Measurements from ENCODE around the gene PTRH1. TPM values are rescaled to one million over a fixed set of nuclear protein-coding genes. Genes with fewer than 3 reads are reported as not detected.

Gene PTRH1
- total and polyA plus RNA-seq, 2 experiments from 2014 or later: 23.7 to 27.5 TPM

DNA sequence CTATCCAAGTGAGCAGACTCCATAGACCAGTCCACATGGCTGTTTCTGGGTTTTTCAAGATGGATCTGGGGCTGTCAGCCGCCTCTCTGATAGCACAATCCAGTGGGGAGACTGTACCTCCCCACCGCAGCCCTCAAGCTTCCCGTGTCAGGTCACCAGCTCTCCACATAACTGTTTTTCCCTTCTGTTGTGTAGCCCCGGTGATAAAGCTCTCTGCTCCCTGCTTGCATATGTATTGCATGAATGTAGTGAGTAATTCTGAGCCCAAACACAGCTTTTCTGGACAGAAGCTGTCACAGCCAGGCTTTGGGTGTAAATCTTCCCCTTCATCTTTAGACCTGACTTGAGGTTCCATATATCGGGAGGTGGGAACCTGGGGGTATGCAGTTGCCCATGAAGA lies 31.7 kb downstream of the PTRH1 start:
- H3K4me1 ChIP-seq (ENCODE audit: low read depth): no peaks in the 10 kb centered on the region
- peak in 1 of 2 donors; percentile 29 for DNase-seq (ENCODE audit: low read depth in 1 of 2, low spot score in 1 of 2)
- peaks cover 7% of the 10 kb centered on the region for H3K36me3 ChIP-seq

DNA sequence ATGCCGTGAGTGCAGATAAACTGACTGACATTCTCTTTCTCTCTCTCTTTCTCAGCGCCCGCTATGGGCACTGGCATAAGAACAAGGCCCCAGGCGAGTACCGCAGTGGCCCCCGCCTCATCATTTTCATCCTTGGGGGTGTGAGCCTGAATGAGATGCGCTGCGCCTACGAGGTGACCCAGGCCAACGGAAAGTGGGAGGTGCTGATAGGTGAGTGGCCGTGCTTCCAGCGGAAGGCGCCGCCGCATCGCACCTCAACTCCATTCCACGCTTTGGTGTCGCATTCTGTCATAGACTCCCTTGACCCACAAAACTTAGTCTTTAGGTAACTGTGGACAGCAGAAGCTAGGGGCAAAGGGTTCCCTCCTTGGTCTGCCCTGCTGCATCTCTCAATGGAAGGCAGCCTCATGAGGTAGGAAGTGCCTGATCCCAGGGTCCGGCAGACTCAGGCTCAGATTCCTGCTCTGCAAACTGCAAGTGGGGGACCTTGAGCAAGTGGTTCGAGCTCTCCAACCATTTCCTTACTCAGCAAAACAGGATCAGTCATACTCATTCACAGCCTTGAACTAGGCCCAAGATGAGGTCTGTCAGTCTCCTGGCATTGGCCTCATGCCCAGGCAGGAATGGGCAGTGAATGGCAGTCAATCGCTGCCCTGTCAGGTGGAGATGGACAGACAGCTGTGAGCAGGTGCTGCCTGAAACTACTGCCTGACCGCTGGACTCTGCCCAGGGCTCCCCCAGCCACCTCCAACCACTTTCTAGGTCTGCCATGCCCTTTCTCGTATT lies 32.9 kb downstream of the PTRH1 start:
- H3K27ac ChIP-seq: no peak overlapping the region
- peaks cover 10% of the 10 kb centered on the region for H3K36me3 ChIP-seq
- TF ChIP-seq, protein P1, sequence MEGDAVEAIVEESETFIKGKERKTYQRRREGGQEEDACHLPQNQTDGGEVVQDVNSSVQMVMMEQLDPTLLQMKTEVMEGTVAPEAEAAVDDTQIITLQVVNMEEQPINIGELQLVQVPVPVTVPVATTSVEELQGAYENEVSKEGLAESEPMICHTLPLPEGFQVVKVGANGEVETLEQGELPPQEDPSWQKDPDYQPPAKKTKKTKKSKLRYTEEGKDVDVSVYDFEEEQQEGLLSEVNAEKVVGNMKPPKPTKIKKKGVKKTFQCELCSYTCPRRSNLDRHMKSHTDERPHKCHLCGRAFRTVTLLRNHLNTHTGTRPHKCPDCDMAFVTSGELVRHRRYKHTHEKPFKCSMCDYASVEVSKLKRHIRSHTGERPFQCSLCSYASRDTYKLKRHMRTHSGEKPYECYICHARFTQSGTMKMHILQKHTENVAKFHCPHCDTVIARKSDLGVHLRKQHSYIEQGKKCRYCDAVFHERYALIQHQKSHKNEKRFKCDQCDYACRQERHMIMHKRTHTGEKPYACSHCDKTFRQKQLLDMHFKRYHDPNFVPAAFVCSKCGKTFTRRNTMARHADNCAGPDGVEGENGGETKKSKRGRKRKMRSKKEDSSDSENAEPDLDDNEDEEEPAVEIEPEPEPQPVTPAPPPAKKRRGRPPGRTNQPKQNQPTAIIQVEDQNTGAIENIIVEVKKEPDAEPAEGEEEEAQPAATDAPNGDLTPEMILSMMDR (IDR thresholded peaks at IDR 0.05; ENCODE audit: low read depth, low read length): no peak
- H3K4me1 ChIP-seq (ENCODE audit: low read depth): no peaks in the 10 kb centered on the region
- H3K27me3 ChIP-seq: no peaks in the 10 kb centered on the region
- H3K9me3 ChIP-seq (ENCODE audit: low read depth): no peaks in the 10 kb centered on the region
- H3K4me3 ChIP-seq: no peak overlapping the region
- no peak for DNase-seq (ENCODE audit: low read depth in 1 of 2, low spot score in 1 of 2)

More for the DNA sequence above, 31.7 kb downstream of the PTRH1 start:
- Histone ChIP-seq H3K9me3 (ENCODE audit: low read depth) (no peaks in the 10 kb centered on the region), H3K27me3 (no peaks in the 10 kb centered on the region), H3K4me3 (no peak overlapping the region), H3K27ac (no peak overlapping the region)
- TF ChIP-seq, protein P1 (IDR thresholded peaks at IDR 0.05; ENCODE audit: low read depth, low read length): no peak

DNA sequence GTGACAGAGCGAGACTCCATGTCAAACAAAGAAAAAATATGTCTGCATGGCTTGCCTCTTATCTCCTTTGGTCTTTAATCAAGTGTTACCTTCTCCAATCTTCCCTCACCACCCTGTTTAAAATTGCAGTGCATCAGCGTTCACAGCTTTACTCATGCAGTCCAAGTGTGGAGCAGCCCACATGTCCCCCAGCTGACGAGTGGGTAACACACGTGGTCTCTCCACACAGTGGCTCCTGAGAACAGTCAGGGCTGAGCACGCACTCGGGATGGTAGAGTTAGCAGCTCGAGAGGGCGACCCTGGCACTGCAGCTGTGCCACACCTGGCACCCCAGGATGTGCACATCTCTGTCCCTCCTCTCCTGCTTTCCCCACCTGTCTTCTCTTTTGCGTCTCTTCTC lies 34.6 kb downstream of the PTRH1 start:
- DNase-seq (ENCODE audit: low read depth in 1 of 2, low spot score in 1 of 2): no peak
- Histone ChIP-seq H3K4me3 (no peak overlapping the region), H3K27ac (no peak overlapping the region), H3K4me1 (ENCODE audit: low read depth) (no peaks in the 10 kb centered on the region), H3K36me3 (peaks cover 10% of the 10 kb centered on the region), H3K27me3 (no peaks in the 10 kb centered on the region), H3K9me3 (ENCODE audit: low read depth) (no peaks in the 10 kb centered on the region)
- TF ChIP-seq, protein P1 (IDR thresholded peaks at IDR 0.05; ENCODE audit: low read depth, low read length): no peak

DNA sequence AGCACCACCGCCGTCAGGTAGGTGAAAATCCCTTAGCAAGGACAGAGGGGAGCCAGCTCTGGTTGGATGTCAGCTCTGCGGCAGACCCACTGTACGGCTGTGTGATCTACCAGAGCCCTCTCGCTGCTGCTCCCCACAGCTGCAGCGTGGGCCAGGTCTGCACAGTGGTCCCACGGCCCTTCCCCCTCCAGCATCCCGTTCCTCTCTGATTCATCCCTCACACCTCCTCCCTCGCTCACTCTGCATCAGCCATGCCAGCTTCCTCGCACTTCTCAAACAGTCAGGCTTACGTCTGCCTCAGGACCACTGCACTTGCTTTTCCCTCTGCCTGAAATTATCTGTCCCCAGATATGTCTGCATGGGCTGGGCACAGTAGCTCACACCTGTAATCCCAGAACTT lies 35.2 kb downstream of the PTRH1 start:
- DNase-seq (ENCODE audit: low read depth in 1 of 2, low spot score in 1 of 2): no peak
- Histone ChIP-seq H3K9me3 (ENCODE audit: low read depth) (no peaks in the 10 kb centered on the region), H3K4me1 (ENCODE audit: low read depth) (no peaks in the 10 kb centered on the region), H3K4me3 (no peak overlapping the region), H3K27me3 (no peaks in the 10 kb centered on the region), H3K27ac (no peak overlapping the region), H3K36me3 (peaks cover 10% of the 10 kb centered on the region)
- TF ChIP-seq, protein P1 (IDR thresholded peaks at IDR 0.05; ENCODE audit: low read depth, low read length): no peak

DNA sequence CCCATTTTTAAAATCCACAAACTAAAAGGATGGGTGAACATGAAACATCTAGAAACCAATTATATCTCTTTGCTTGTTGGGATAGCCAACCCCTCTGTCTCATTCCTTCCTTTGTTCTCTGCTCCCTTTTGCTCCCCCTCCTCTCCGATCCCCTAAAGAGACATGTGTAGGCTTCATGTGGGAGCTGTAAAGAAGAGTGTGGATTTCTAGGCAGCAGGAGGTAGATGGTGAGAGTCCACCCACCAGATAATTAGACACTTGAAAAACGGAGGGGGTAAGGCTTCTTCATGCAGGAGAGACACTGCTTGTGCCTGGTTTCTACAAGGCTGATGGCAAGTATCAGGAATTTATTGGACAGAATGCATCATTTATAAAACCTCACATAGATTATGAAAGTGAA lies 36.0 kb downstream of the PTRH1 start:
- Histone ChIP-seq H3K36me3 (peaks cover 10% of the 10 kb centered on the region), H3K27ac (no peak overlapping the region), H3K27me3 (no peaks in the 10 kb centered on the region), H3K4me1 (ENCODE audit: low read depth) (no peaks in the 10 kb centered on the region), H3K9me3 (ENCODE audit: low read depth) (no peaks in the 10 kb centered on the region), H3K4me3 (no peak overlapping the region)
- TF ChIP-seq, protein P1 (IDR thresholded peaks at IDR 0.05; ENCODE audit: low read depth, low read length): no peak
- no peak for DNase-seq (ENCODE audit: low read depth in 1 of 2, low spot score in 1 of 2)

All from cardiac muscle cell (in vitro differentiated cells and primary cell).